ENCODE data around the gene ZNF483.

GRCh38 chr9:111475195-111475594 lies 49.8 kb upstream of the ZNF483 start:
- TF ChIP-seq GATA2 (IDR thresholded peaks at IDR 0.05; ENCODE audit: low read depth, low read length): no peak
- TF ChIP-seq GATA3 (IDR thresholded peaks at IDR 0.05; ENCODE audit: low read depth, low read length): no peak
